ENCODE measurements around the gene CMYA5.

CMYA5 gene

DNA sequence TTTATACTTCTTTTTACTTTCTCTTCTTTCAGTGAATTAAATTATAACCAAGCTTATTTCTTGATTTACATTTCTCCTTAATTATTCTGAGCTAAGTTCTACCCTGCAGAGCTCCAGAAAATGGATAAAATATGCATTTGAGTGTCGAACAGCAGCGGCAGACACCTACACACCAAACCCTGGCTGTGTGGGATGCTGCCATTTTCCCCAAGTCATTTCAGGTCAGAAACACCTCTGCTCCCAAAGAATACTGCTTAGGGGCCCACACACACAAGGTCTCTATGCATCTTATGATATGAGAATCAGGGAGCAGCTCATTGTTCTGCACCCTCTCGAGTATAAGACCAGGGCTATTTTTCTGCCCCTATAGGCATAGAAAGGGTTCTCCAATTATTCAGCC is 122.3 kb downstream of the CMYA5 start:
- H3K27ac ChIP-seq, result no peak overlapping the region
- DNase-seq, result no peak
- H3K4me3 ChIP-seq (ENCODE audit: low read depth, low read length), result no peak overlapping the region
- TF ChIP-seq, protein P1, sequence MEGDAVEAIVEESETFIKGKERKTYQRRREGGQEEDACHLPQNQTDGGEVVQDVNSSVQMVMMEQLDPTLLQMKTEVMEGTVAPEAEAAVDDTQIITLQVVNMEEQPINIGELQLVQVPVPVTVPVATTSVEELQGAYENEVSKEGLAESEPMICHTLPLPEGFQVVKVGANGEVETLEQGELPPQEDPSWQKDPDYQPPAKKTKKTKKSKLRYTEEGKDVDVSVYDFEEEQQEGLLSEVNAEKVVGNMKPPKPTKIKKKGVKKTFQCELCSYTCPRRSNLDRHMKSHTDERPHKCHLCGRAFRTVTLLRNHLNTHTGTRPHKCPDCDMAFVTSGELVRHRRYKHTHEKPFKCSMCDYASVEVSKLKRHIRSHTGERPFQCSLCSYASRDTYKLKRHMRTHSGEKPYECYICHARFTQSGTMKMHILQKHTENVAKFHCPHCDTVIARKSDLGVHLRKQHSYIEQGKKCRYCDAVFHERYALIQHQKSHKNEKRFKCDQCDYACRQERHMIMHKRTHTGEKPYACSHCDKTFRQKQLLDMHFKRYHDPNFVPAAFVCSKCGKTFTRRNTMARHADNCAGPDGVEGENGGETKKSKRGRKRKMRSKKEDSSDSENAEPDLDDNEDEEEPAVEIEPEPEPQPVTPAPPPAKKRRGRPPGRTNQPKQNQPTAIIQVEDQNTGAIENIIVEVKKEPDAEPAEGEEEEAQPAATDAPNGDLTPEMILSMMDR (IDR thresholded peaks at IDR 0.05; ENCODE audit: low read depth, low read length, missing control alignments), result no peak
- in situ Hi-C loops (cut with HindIII; ENCODE audit: low pct_ligation_motif_present, low sequenced_read_pairs), result no loop called here
- no peaks in the 10 kb centered on the region for H3K36me3 ChIP-seq (replicated peaks)
- H3K27me3 ChIP-seq (replicated peaks), result no peaks in the 10 kb centered on the region

DNA sequence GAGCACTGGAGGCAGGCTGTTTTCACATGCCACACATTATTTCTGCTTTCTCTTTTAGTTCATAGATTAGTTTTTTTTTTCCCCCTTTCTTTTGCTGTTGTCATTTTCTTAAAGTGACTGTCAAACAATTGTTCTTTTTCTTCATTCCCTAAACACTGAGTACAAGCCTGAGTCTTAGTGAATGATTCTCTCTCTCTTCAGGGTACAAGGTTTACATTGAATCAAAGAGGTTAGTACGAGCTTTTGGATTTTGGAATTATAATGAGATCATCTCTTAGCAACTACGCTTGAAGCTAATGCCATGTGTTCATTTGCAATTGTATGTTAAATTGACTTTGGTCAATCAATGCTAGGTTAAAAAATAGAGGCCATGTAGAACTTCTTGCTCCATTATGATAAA is 125.1 kb downstream of the CMYA5 start:
- Histone ChIP-seq H3K4me3 (ENCODE audit: low read depth, low read length) (no peak overlapping the region), H3K36me3 (replicated peaks) (no peaks in the 10 kb centered on the region), H3K27me3 (replicated peaks) (no peaks in the 10 kb centered on the region), H3K27ac (no peak overlapping the region)
- in situ Hi-C loops (cut with HindIII; ENCODE audit: low pct_ligation_motif_present, low sequenced_read_pairs), result no loop called here
- no peak for DNase-seq
- TF ChIP-seq, protein P1 (IDR thresholded peaks at IDR 0.05; ENCODE audit: low read depth, low read length, missing control alignments), result no peak

DNA sequence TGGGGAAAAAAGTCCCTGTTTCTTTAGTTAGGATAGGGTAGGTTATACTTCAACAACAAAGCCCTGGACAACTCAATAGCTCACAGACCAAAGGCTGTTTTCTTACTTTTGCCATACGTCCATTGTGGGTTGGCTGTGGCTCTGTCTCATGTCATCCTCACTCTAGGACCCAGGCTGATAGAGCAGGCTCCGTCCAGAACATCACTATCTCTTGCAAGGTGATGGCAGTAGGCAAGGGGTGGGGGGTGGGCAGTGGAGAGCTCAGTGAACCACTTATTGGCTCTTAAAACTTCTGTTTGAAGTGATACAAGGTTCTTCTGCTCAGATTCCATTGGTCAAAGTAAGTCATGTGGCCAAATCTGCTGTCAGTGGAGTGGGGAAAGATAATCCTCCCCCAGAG is 126.4 kb downstream of the CMYA5 start:
- Histone ChIP-seq H3K27ac (no peak overlapping the region), H3K4me3 (ENCODE audit: low read depth, low read length) (no peak overlapping the region), H3K27me3 (replicated peaks) (no peaks in the 10 kb centered on the region), H3K36me3 (replicated peaks) (no peaks in the 10 kb centered on the region)
- in situ Hi-C loops (cut with HindIII; ENCODE audit: low pct_ligation_motif_present, low sequenced_read_pairs), result no loop called here
- TF ChIP-seq, protein P1 (IDR thresholded peaks at IDR 0.05; ENCODE audit: low read depth, low read length, missing control alignments), result no peak
- no peak for DNase-seq

DNA sequence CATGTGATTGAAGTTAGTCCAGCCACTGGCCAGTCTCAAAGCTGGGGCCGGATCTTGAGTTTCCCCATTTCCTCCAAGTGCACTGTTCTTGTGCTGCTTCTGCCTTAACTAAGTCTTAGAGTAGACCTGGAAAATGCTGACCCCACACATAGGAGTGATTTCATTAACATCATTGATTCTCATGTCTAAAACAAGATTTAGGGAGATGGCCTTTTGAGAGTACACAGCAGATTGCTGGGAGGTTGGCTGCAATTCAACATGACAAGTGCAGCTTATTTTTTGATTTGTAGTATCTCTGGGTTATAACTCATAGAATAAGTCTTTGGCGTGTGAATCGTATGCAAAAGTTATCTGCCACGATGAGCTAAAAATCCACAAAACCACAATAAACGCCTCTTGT is 131.0 kb downstream of the CMYA5 start:
- no peak for DNase-seq
- TF ChIP-seq, protein P1 (IDR thresholded peaks at IDR 0.05; ENCODE audit: low read depth, low read length, missing control alignments), result no peak
- Histone ChIP-seq H3K36me3 (replicated peaks) (no peaks in the 10 kb centered on the region), H3K27me3 (replicated peaks) (no peaks in the 10 kb centered on the region), H3K27ac (no peak overlapping the region), H3K4me3 (ENCODE audit: low read depth, low read length) (no peak overlapping the region)
- in situ Hi-C loops (cut with HindIII; ENCODE audit: low pct_ligation_motif_present, low sequenced_read_pairs), result no loop called here

DNA sequence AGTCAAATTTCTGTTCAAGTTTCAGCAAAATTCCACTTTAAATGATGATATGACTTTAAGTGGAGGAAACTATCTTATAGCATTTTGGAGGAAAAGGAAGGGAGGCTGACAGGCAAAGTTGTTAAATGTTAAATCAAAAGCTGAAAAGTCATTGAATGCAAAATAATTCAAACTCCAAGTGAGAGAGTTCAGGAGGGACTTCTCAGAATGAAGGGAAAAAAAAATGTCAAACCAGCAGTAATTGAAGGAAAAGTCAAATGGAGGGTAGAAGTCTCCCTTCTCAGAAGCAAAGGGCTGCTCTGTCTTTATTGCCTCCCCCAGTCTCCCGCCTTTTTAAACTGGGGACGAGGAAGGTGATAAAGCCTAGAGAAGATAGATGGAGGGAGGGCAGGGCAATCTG is 134.8 kb downstream of the CMYA5 start:
- Histone ChIP-seq H3K4me3 (ENCODE audit: low read depth, low read length) (no peak overlapping the region), H3K27ac (no peak overlapping the region), H3K27me3 (replicated peaks) (no peaks in the 10 kb centered on the region), H3K36me3 (replicated peaks) (no peaks in the 10 kb centered on the region)
- in situ Hi-C loops (cut with HindIII; ENCODE audit: low pct_ligation_motif_present, low sequenced_read_pairs), result no loop called here
- DNase-seq, result no peak
- TF ChIP-seq, protein P1 (IDR thresholded peaks at IDR 0.05; ENCODE audit: low read depth, low read length, missing control alignments), result no peak

DNA sequence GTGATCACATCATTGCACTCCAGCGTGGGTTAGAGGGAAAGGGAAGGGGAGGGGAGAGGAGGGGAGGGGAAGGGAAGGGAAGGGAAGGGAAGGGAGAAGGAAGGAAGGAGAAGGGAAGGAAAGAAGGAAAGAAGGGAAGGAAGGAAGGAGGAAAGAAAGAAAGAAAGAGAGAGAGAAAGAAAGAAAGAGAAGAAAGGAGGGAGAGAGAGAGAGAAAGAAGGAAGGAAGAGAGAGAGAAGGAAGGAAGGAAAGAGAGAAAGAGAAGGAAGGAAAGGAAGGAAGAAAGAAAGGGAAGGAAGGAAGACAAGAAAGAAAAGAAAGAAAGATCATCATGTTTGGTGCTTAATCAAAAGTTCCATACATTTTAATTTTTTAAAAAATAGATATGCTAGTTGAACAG is 136.2 kb downstream of the CMYA5 start:
- TF ChIP-seq, protein P1 (IDR thresholded peaks at IDR 0.05; ENCODE audit: low read depth, low read length, missing control alignments), result no peak
- H3K27me3 ChIP-seq (replicated peaks), result no peaks in the 10 kb centered on the region
- no peaks in the 10 kb centered on the region for H3K36me3 ChIP-seq (replicated peaks)
- no peak for DNase-seq
- H3K4me3 ChIP-seq (ENCODE audit: low read depth, low read length), result no peak overlapping the region
- in situ Hi-C loops (cut with HindIII; ENCODE audit: low pct_ligation_motif_present, low sequenced_read_pairs), result no loop called here
- no peak overlapping the region for H3K27ac ChIP-seq

All from brain microvascular endothelial cell (primary cell).